DND-41 (cell line): Measurements from ENCODE around the gene EEF1G.
"Not testable (repeated sequence)": the region's sequence is repeated elsewhere in the genome, so short reads cannot be mapped to it uniquely, and the experiment has no call there.

Experiments
- ATAC-seq: fragments of 200-7000 bp; cut with Tn5 transposase; 3 replicates; pipeline ENCODE4 v1.9.1; 2021; ENCODE audit warnings: low read depth; ENCODE audit not compliant: insufficient read depth
- DNase-seq: peaks from one replicate; pipeline ENCODE4 v3.0.0-alpha.2; 2020
- H2AFZ ChIP-seq: 2 replicates; pipeline ENCODE4 v1.6.0; 2012; ENCODE audit warnings: low read depth, low read length
- H3K27ac ChIP-seq: 2 replicates; pipeline ENCODE4 v1.5.1; 2012; ENCODE audit warnings: low read length, inconsistent platforms
- H3K27me3 ChIP-seq: fragments of 200-600 bp; sonication (generic); 2 replicates; pipeline ENCODE4 v1.6.0; 2012; ENCODE audit warnings: low read length, mild to moderate bottlenecking, inconsistent platforms; ENCODE audit not compliant: insufficient read depth, poor library complexity
- H3K36me3 ChIP-seq: 2 replicates; pipeline ENCODE4 v1.5.1; 2012; ENCODE audit warnings: low read length, inconsistent platforms; ENCODE audit not compliant: insufficient read depth
- H3K4me1 ChIP-seq: 2 replicates; pipeline ENCODE4 v1.5.1; 2012; ENCODE audit warnings: mild to moderate bottlenecking, low read length; ENCODE audit not compliant: insufficient read depth
- H3K4me2 ChIP-seq: 2 replicates; pipeline ENCODE4 v1.6.0; 2012; ENCODE audit warnings: mild to moderate bottlenecking, moderate library complexity, low read length, inconsistent platforms; ENCODE audit not compliant: insufficient read depth
- H3K4me3 ChIP-seq, 2 experiments: fragments of 200-600 bp in 1 of 2; shearing (Covaris generic) in 1 of 2; 2 replicates each; pipeline ENCODE4 v1.5.1; 2012 to 2016; ENCODE audit warnings: inconsistent platforms in 2 of 2, low read length in 2 of 2, mild to moderate bottlenecking in 2 of 2, low read depth in 1 of 2, moderate library complexity in 1 of 2
- H3K79me2 ChIP-seq: 2 replicates; pipeline ENCODE4 v1.6.0; 2012; ENCODE audit warnings: low read length, inconsistent platforms; ENCODE audit not compliant: insufficient read depth
- H3K9ac ChIP-seq: 2 replicates; pipeline ENCODE4 v1.6.0; 2012; ENCODE audit warnings: low read depth, mild to moderate bottlenecking, inconsistent platforms, low read length, moderate library complexity
- H3K9me3 ChIP-seq: 2 replicates; pipeline ENCODE4 v1.5.1; 2012; ENCODE audit warnings: low read length, moderate library complexity, mild to moderate bottlenecking, inconsistent platforms; ENCODE audit not compliant: insufficient read depth, severe bottlenecking
- H4K20me1 ChIP-seq: 2 replicates; pipeline ENCODE4 v1.6.0; 2012; ENCODE audit warnings: low read length; ENCODE audit not compliant: insufficient read depth
- CTCF ChIP-seq: IDR thresholded peaks from 2 replicates; pipeline ENCODE4 v1.5.1; 2012; ENCODE audit warnings: borderline replicate concordance, low read length, moderate library complexity, mild to moderate bottlenecking; ENCODE audit not compliant: poor library complexity, severe bottlenecking; ENCODE audit errors: extremely low read depth
- EZH2 ChIP-seq: IDR thresholded peaks from 3 replicates; pipeline ENCODE4 v1.6.1; 2012; ENCODE audit warnings: borderline replicate concordance, low read depth, mild to moderate bottlenecking, moderate library complexity, low read length, inconsistent platforms; ENCODE audit not compliant: severe bottlenecking

Gene EEF1G

DNA sequence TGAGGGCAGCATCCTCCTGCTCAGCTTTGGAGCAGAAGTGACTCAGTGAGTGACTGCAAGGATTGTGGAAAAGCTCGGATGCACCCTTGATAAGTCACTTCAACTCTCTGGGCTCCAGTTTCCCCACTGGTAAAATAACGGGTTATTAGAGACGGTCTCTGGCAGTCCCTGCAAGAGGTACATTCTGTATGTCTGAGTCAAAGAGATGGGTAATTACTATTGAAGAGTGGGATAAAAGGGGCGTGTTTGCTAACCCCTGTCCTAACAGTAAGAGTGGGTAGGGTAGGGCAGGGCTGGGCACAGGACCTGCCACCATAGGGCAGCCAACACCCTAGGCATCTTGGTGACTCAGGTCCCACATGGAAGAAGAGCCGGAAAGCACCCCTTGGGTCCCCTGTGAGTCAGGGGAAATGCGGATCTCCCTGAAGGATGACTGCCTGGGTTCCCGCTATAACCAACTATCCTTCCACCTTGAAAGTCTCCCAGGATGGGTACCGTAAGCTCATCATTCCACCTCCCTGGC, 19.8 kb downstream of the EEF1G start:
- H3K9ac ChIP-seq: no peak overlapping the region
- peaks cover 54% of the 10 kb centered on the region for H3K4me1 ChIP-seq
- H4K20me1 ChIP-seq: peaks cover 21% of the 10 kb centered on the region
- peak overlapping the region; percentile 92; the same call in 1 of the 2 replicates for H3K27ac ChIP-seq
- H3K27me3 ChIP-seq: peaks cover 1% of the 10 kb centered on the region
- peaks cover 13% of the 10 kb centered on the region for H3K36me3 ChIP-seq
- DNase-seq: no peak
- no peak overlapping the region for H3K4me3 ChIP-seq
- no peak for ATAC-seq
- H3K9me3 ChIP-seq: no peaks in the 10 kb centered on the region
- no peak overlapping the region for H2AFZ ChIP-seq
- TF ChIP-seq EZH2: no peak
- TF ChIP-seq CTCF: no peak
- no peak overlapping the region for H3K4me2 ChIP-seq
- H3K79me2 ChIP-seq: no peaks in the 10 kb centered on the region

GRCh38 chr11:62553080-62553838, 20.4 kb downstream of the EEF1G start:
- Histone ChIP-seq H4K20me1 (peaks cover 18% of the 10 kb centered on the region), H3K4me1 (peaks cover 47% of the 10 kb centered on the region), H3K9me3 (no peaks in the 10 kb centered on the region), H3K9ac (no peak overlapping the region), H3K27ac (no peak overlapping the region), H3K79me2 (no peaks in the 10 kb centered on the region), H3K4me2 (no peak overlapping the region), H3K4me3 (no peak overlapping the region), H3K27me3 (peaks cover 8% of the 10 kb centered on the region), H2AFZ (no peak overlapping the region), H3K36me3 (peaks cover 7% of the 10 kb centered on the region; the same call in 1 of the 2 replicates)
- no peak for DNase-seq
- no peak for ATAC-seq
- TF ChIP-seq CTCF: no peak
- no peak for TF ChIP-seq EZH2

DNA sequence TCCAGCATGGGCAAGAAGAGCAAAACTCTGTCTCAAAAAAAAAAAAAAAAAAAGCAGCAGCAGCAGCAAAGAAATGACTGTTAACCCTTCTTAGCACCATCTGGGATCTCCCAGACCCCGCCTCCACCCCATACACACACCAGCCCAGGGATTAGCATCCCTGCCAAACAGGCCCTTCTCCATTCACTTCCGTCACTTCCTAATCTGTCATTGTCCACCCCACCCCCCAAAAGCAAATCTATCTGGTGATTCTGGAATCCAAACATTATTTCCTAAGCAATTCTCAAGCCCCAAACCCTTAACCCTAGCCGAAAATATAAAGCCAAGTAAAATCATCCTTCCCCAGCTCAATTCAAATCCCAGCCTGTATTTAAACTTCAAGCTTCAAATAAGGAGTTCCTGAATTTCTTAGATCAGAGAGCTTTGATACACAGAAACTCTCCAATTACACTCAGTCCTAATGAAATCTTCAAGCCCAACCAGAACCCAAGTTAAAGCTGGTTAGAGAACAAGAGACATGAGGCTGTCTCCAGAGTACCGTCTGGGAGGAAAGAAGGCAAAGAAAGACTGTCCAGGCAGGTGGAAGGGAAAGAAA, 21.1 kb downstream of the EEF1G start:
- no peak overlapping the region for H3K4me2 ChIP-seq

DNA sequence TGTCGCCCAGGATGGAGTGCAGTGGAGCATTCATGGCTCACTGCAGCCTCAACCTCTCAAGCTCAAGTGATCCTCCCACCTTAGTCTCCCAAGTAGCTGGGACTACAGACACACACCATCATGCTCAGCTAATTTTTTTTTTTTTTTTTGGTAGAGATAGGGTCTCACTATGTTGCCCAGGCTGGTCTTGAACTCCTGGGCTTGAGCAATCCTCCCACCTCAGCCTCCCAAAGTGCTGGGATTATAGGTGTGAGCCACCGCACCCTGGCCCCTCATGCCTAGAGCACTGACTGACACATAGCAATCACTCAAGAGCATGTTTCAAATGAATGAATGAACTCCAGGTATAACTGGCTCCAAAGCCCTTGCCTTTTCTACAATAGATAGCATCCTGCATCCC, 23.2 kb downstream of the EEF1G start:
- DNase-seq, H3K9me3 ChIP-seq, H3K4me2 ChIP-seq, H3K4me3 ChIP-seq, H3K79me2 ChIP-seq, ATAC-seq, H3K36me3 ChIP-seq, H3K27ac ChIP-seq, H2AFZ ChIP-seq, H3K9ac ChIP-seq, H4K20me1 ChIP-seq: not testable (repeated sequence)
- peaks cover 35% of the 10 kb centered on the region for H3K27me3 ChIP-seq
- peaks cover 31% of the 10 kb centered on the region for H3K4me1 ChIP-seq

More for the DNA sequence above, 21.1 kb downstream of the EEF1G start:
- no peak overlapping the region for H3K27ac ChIP-seq
- H3K9ac ChIP-seq: no peak overlapping the region
- DNase-seq (no peak), ATAC-seq (no peak)
- no peak overlapping the region for H3K4me3 ChIP-seq
- no peaks in the 10 kb centered on the region for H3K9me3 ChIP-seq
- no peaks in the 10 kb centered on the region for H3K79me2 ChIP-seq
- peaks cover 41% of the 10 kb centered on the region for H3K4me1 ChIP-seq
- TF ChIP-seq CTCF (no peak), EZH2 (no peak)
- peaks cover 14% of the 10 kb centered on the region for H3K27me3 ChIP-seq
- no peak overlapping the region for H2AFZ ChIP-seq
- H3K36me3 ChIP-seq: 0 out of 2 replicates have a peak, but pooled peaks cover under 1% of the 10 kb centered on the region
- H4K20me1 ChIP-seq: peaks cover 14% of the 10 kb centered on the region
